ENCODE data around the gene HRNR.

DNA sequence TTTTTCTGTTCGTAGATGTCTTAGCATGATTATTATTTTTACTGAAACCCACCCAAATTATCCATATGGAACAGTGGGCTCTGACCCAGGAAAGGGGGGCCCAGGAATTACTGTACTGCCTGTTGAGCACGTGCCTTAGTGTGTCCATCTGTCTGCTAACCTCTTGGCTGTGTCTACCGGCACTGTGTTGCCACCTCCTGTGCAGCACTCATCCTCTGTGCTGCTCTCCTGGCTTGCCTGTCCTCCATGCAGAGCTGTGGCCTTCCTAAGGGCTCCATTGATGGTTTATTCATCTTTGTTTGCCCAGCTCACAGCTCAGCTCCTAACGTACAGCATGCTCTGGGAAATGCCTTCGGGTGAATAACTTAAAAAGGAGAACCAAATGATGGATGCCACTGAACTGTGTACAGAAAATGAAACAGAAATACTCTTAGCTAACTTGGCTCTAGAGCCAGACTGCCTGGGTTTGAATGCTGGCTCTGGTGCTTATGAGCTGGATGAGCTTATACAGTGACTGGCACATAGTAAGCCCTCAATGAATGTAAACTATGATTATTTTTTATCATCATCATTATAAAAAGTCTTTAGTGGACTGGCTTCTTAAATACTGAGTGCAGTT is 53.6 kb downstream of the HRNR start:
- TF ChIP-seq, protein P1, sequence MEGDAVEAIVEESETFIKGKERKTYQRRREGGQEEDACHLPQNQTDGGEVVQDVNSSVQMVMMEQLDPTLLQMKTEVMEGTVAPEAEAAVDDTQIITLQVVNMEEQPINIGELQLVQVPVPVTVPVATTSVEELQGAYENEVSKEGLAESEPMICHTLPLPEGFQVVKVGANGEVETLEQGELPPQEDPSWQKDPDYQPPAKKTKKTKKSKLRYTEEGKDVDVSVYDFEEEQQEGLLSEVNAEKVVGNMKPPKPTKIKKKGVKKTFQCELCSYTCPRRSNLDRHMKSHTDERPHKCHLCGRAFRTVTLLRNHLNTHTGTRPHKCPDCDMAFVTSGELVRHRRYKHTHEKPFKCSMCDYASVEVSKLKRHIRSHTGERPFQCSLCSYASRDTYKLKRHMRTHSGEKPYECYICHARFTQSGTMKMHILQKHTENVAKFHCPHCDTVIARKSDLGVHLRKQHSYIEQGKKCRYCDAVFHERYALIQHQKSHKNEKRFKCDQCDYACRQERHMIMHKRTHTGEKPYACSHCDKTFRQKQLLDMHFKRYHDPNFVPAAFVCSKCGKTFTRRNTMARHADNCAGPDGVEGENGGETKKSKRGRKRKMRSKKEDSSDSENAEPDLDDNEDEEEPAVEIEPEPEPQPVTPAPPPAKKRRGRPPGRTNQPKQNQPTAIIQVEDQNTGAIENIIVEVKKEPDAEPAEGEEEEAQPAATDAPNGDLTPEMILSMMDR (IDR thresholded peaks at IDR 0.05), result no peak
- TF ChIP-seq EP300 (IDR thresholded peaks at IDR 0.05), result no peak

Measured in ovary (tissue), 3 donors.